GM19351 (cell line): Measurements from ENCODE around the gene AXIN1.
"Not testable (repeated sequence)": the region's sequence is repeated elsewhere in the genome, so short reads cannot be mapped to it uniquely, and the experiment has no call there.

Experiments used
- ATAC-seq: cut with Tn5 transposase; IDR thresholded peaks from one replicate; pipeline ENCODE4 v1.9.1; 2021; ENCODE audit warnings: mild to moderate bottlenecking, moderate library complexity; ENCODE audit not compliant: unreplicated experiment

The AXIN1 gene

GRCh38 chr16:334861-335632, 17.5 kb downstream of the AXIN1 start:
- not testable (repeated sequence) for ATAC-seq

- not testable (repeated sequence) for ATAC-seq
These were observed 18.2 kb downstream of the AXIN1 start for GRCh38 chr16:334164-334832.

GRCh38 chr16:333406-334094, 19.0 kb downstream of the AXIN1 start:
- ATAC-seq: no peak

GRCh38 chr16:331181-331814, 21.2 kb downstream of the AXIN1 start:
- not testable (repeated sequence) for ATAC-seq

GRCh38 chr16:330741-331140, 21.8 kb downstream of the AXIN1 start:
- no peak for ATAC-seq

GRCh38 chr16:325375-326145, 27.0 kb downstream of the AXIN1 start:
- ATAC-seq: no peak

GRCh38 chr16:324451-325334, 27.8 kb downstream of the AXIN1 start:
- no peak for ATAC-seq

GRCh38 chr16:324201-324450, 28.4 kb downstream of the AXIN1 start:
- ATAC-seq: no peak

- no peak for ATAC-seq
These were observed 29.9 kb downstream of the AXIN1 start for GRCh38 chr16:322476-323143.

GRCh38 chr16:321532-321931, 31.0 kb downstream of the AXIN1 start:
- ATAC-seq: no peak

- no peak for ATAC-seq
These were observed 32.3 kb downstream of the AXIN1 start for GRCh38 chr16:320206-320605.

- no peak for ATAC-seq
These were observed 33.9 kb downstream of the AXIN1 start for GRCh38 chr16:318628-319027.

GRCh38 chr16:317583-317982, 34.9 kb downstream of the AXIN1 start:
- no peak for ATAC-seq

GRCh38 chr16:316741-317464, 35.6 kb downstream of the AXIN1 start:
- no peak for ATAC-seq

GRCh38 chr16:314795-315299, 37.7 kb downstream of the AXIN1 start:
- no peak for ATAC-seq

GRCh38 chr16:314351-314750, 38.2 kb downstream of the AXIN1 start:
- ATAC-seq: no peak

GRCh38 chr16:311725-312124, 40.8 kb downstream of the AXIN1 start:
- ATAC-seq: no peak

- no peak for ATAC-seq
These were observed 43.0 kb downstream of the AXIN1 start for GRCh38 chr16:309476-309875.
